ENCODE results near the gene CTNNA2.

CTNNA2 gene

GRCh38 chr2:80326214-80326613 is 813.4 kb downstream of the CTNNA2 start:
- TF ChIP-seq CTCF (IDR thresholded peaks at IDR 0.05; ENCODE audit: borderline replicate concordance, extremely low read depth, low read length, poor library complexity, severe bottlenecking) = peak; percentile 35
- no peak for TF ChIP-seq EZH2 (IDR thresholded peaks at IDR 0.05; ENCODE audit: borderline replicate concordance, low read depth, low read length, severe bottlenecking)
- no peak overlapping the region for H3K9ac ChIP-seq (ENCODE audit: low read depth, low read length)
- no peaks in the 10 kb centered on the region for H3K9me3 ChIP-seq (ENCODE audit: insufficient read depth, low read length, severe bottlenecking)
- H4K20me1 ChIP-seq (ENCODE audit: insufficient read depth, low read length) = no peaks in the 10 kb centered on the region
- no peaks in the 10 kb centered on the region for H3K36me3 ChIP-seq (ENCODE audit: insufficient read depth, low read length)
- no peak overlapping the region for H3K4me3 ChIP-seq (ENCODE audit: low read depth in 1 of 2, low read length in 2 of 2)
- H3K79me2 ChIP-seq (ENCODE audit: insufficient read depth, low read length) = no peaks in the 10 kb centered on the region
- DNase-seq (no peak), ATAC-seq (ENCODE audit: insufficient read depth, low read depth) (no peak)
- no peak overlapping the region for H2AFZ ChIP-seq (ENCODE audit: low read depth, low read length)
- H3K4me2 ChIP-seq (ENCODE audit: insufficient read depth, low read length) = no peak overlapping the region
- H3K27ac ChIP-seq (ENCODE audit: low read length) = no peak overlapping the region
- H3K4me1 ChIP-seq (ENCODE audit: insufficient read depth, low read length) = no peaks in the 10 kb centered on the region
- H3K27me3 ChIP-seq (ENCODE audit: insufficient read depth, low read length, poor library complexity) = no peaks in the 10 kb centered on the region

GRCh38 chr2:80326861-80327260 is 814.0 kb downstream of the CTNNA2 start:
- H3K4me1 ChIP-seq (ENCODE audit: insufficient read depth, low read length) = no peaks in the 10 kb centered on the region
- no peaks in the 10 kb centered on the region for H4K20me1 ChIP-seq (ENCODE audit: insufficient read depth, low read length)
- no peak overlapping the region for H2AFZ ChIP-seq (ENCODE audit: low read depth, low read length)
- no peak overlapping the region for H3K9ac ChIP-seq (ENCODE audit: low read depth, low read length)
- TF ChIP-seq CTCF (IDR thresholded peaks at IDR 0.05; ENCODE audit: borderline replicate concordance, extremely low read depth, low read length, poor library complexity, severe bottlenecking) (no peak), EZH2 (IDR thresholded peaks at IDR 0.05; ENCODE audit: borderline replicate concordance, low read depth, low read length, severe bottlenecking) (no peak)
- H3K4me3 ChIP-seq (ENCODE audit: low read depth in 1 of 2, low read length in 2 of 2) = no peak overlapping the region
- ATAC-seq (ENCODE audit: insufficient read depth, low read depth) (no peak), DNase-seq (no peak)
- no peaks in the 10 kb centered on the region for H3K9me3 ChIP-seq (ENCODE audit: insufficient read depth, low read length, severe bottlenecking)
- H3K27ac ChIP-seq (ENCODE audit: low read length) = no peak overlapping the region
- H3K27me3 ChIP-seq (ENCODE audit: insufficient read depth, low read length, poor library complexity) = no peaks in the 10 kb centered on the region
- H3K4me2 ChIP-seq (ENCODE audit: insufficient read depth, low read length) = no peak overlapping the region
- H3K36me3 ChIP-seq (ENCODE audit: insufficient read depth, low read length) = no peaks in the 10 kb centered on the region
- H3K79me2 ChIP-seq (ENCODE audit: insufficient read depth, low read length) = no peaks in the 10 kb centered on the region

GRCh38 chr2:80328159-80328571 is 815.3 kb downstream of the CTNNA2 start:
- TF ChIP-seq CTCF (IDR thresholded peaks at IDR 0.05; ENCODE audit: borderline replicate concordance, extremely low read depth, low read length, poor library complexity, severe bottlenecking) = no peak
- no peak for TF ChIP-seq EZH2 (IDR thresholded peaks at IDR 0.05; ENCODE audit: borderline replicate concordance, low read depth, low read length, severe bottlenecking)
- H3K4me2 ChIP-seq (ENCODE audit: insufficient read depth, low read length) = no peak overlapping the region

GRCh38 chr2:80329491-80329890 is 816.6 kb downstream of the CTNNA2 start:
- H3K4me3 ChIP-seq (ENCODE audit: low read depth in 1 of 2, low read length in 2 of 2) = no peak overlapping the region
- no peak overlapping the region for H2AFZ ChIP-seq (ENCODE audit: low read depth, low read length)
- H3K36me3 ChIP-seq (ENCODE audit: insufficient read depth, low read length) = no peaks in the 10 kb centered on the region
- H3K9ac ChIP-seq (ENCODE audit: low read depth, low read length) = no peak overlapping the region
- no peaks in the 10 kb centered on the region for H3K27me3 ChIP-seq (ENCODE audit: insufficient read depth, low read length, poor library complexity)
- H3K79me2 ChIP-seq (ENCODE audit: insufficient read depth, low read length) = no peaks in the 10 kb centered on the region
- H3K9me3 ChIP-seq (ENCODE audit: insufficient read depth, low read length, severe bottlenecking) = no peaks in the 10 kb centered on the region
- no peaks in the 10 kb centered on the region for H4K20me1 ChIP-seq (ENCODE audit: insufficient read depth, low read length)
- no peak for ATAC-seq (ENCODE audit: insufficient read depth, low read depth)
- TF ChIP-seq CTCF (IDR thresholded peaks at IDR 0.05; ENCODE audit: borderline replicate concordance, extremely low read depth, low read length, poor library complexity, severe bottlenecking) (no peak), EZH2 (IDR thresholded peaks at IDR 0.05; ENCODE audit: borderline replicate concordance, low read depth, low read length, severe bottlenecking) (no peak)
- no peak for DNase-seq
- no peak overlapping the region for H3K27ac ChIP-seq (ENCODE audit: low read length)
- H3K4me1 ChIP-seq (ENCODE audit: insufficient read depth, low read length) = no peaks in the 10 kb centered on the region
- H3K4me2 ChIP-seq (ENCODE audit: insufficient read depth, low read length) = no peak overlapping the region

More at GRCh38 chr2:80328159-80328571, 815.3 kb downstream of the CTNNA2 start:
- Histone ChIP-seq H3K4me1 (ENCODE audit: insufficient read depth, low read length) (no peaks in the 10 kb centered on the region), H3K27me3 (ENCODE audit: insufficient read depth, low read length, poor library complexity) (no peaks in the 10 kb centered on the region), H2AFZ (ENCODE audit: low read depth, low read length) (no peak overlapping the region), H3K9ac (ENCODE audit: low read depth, low read length) (no peak overlapping the region), H3K36me3 (ENCODE audit: insufficient read depth, low read length) (no peaks in the 10 kb centered on the region), H4K20me1 (ENCODE audit: insufficient read depth, low read length) (no peaks in the 10 kb centered on the region), H3K27ac (ENCODE audit: low read length) (no peak overlapping the region), H3K4me3 (ENCODE audit: low read depth in 1 of 2, low read length in 2 of 2) (no peak overlapping the region), H3K79me2 (ENCODE audit: insufficient read depth, low read length) (no peaks in the 10 kb centered on the region), H3K9me3 (ENCODE audit: insufficient read depth, low read length, severe bottlenecking) (no peaks in the 10 kb centered on the region)
- DNase-seq (no peak), ATAC-seq (ENCODE audit: insufficient read depth, low read depth) (no peak)
